ENCODE results near the gene NCOA7.

- TF ChIP-seq CTCF (IDR thresholded peaks at IDR 0.05; ENCODE audit: control extremely low read depth in 1 of 3, insufficient read depth in 1 of 3, low read depth in 1 of 3, low read length in 3 of 3) (no peak), MAX (IDR thresholded peaks at IDR 0.05) (no peak), SP1 (IDR thresholded peaks at IDR 0.05; ENCODE audit: low read depth, low read length) (no peak), POLR2A (IDR thresholded peaks at IDR 0.05; ENCODE audit: control extremely low read depth in 1 of 2, low read depth in 2 of 2, low read length in 2 of 2) (no peak), NANOG (IDR thresholded peaks at IDR 0.05; ENCODE audit: insufficient read depth, low read depth, low read length, poor library complexity, severe bottlenecking) (no peak), RXRA (IDR thresholded peaks at IDR 0.05; ENCODE audit: insufficient read depth, low read depth, low read length) (no peak), CREB1 (IDR thresholded peaks at IDR 0.05) (no peak), NRF1 (IDR thresholded peaks at IDR 0.05; ENCODE audit: low read depth, low read length) (no peak), BACH1 (IDR thresholded peaks at IDR 0.05; ENCODE audit: low read length) (no peak)
These were observed 175.8 kb downstream of the NCOA7 start for GRCh38 chr6:125966569-125966968.
